ENCODE data around the gene MAP3K1. TPM values are rescaled to one million over a fixed set of nuclear protein-coding genes. Genes with fewer than 3 reads are reported as not detected.

Gene MAP3K1
- total RNA-seq, 2 donors from 2014 or later, result 31.7 to 40.6 TPM

GRCh38 chr5:56848206-56848605 lies 32.9 kb downstream of the MAP3K1 start:
- H3K4me1 ChIP-seq (replicated peaks), result peaks cover 7% of the 10 kb centered on the region
- no peak for DNase-seq (ENCODE audit: low spot score)
- no peaks in the 10 kb centered on the region for H3K27me3 ChIP-seq (replicated peaks; ENCODE audit: insufficient read depth)
- 45% methylated on average over 1 of the region's 1 CpG for WGBS
- no peaks in the 10 kb centered on the region for H3K36me3 ChIP-seq
- H3K27ac ChIP-seq, result no peak overlapping the region
- H3K4me3 ChIP-seq, result no peak overlapping the region
- intact Hi-C loops (cut with DNase I), result no loop called here
- H3K9me3 ChIP-seq, result no peaks in the 10 kb centered on the region
- TF ChIP-seq POLR2AphosphoS5 (IDR thresholded peaks at IDR 0.05) (no peak), POLR2A (IDR thresholded peaks at IDR 0.05) (no peak)
- TF ChIP-seq, protein P1, sequence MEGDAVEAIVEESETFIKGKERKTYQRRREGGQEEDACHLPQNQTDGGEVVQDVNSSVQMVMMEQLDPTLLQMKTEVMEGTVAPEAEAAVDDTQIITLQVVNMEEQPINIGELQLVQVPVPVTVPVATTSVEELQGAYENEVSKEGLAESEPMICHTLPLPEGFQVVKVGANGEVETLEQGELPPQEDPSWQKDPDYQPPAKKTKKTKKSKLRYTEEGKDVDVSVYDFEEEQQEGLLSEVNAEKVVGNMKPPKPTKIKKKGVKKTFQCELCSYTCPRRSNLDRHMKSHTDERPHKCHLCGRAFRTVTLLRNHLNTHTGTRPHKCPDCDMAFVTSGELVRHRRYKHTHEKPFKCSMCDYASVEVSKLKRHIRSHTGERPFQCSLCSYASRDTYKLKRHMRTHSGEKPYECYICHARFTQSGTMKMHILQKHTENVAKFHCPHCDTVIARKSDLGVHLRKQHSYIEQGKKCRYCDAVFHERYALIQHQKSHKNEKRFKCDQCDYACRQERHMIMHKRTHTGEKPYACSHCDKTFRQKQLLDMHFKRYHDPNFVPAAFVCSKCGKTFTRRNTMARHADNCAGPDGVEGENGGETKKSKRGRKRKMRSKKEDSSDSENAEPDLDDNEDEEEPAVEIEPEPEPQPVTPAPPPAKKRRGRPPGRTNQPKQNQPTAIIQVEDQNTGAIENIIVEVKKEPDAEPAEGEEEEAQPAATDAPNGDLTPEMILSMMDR (IDR thresholded peaks at IDR 0.05), result no peak

DNA sequence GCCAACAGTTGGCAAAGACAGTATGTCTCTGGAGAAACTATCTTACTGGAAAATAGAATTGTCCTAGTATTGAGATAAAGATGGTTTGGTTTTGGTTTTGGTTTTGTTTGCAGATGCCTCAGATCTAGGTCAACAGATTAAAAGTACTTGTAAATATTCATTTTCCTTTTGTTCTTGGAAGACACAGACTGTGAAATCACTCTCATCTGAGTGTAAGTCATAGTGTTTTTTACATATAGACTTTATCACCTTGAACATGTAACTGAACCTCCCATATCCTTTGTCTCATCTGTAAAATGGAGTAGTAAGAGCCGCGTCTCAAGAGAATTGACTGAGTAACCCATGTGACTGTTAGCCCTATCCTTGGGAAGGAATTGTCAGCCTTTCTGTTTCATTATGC lies 34.3 kb downstream of the MAP3K1 start:
- WGBS, result 59% methylated on average over 2 of the region's 2 CpGs
- Histone ChIP-seq H3K4me3 (no peak overlapping the region), H3K9me3 (no peaks in the 10 kb centered on the region), H3K4me1 (replicated peaks) (peaks cover 4% of the 10 kb centered on the region), H3K27ac (no peak overlapping the region), H3K36me3 (no peaks in the 10 kb centered on the region), H3K27me3 (replicated peaks; ENCODE audit: insufficient read depth) (no peaks in the 10 kb centered on the region)
- no peak for DNase-seq (ENCODE audit: low spot score)
- TF ChIP-seq POLR2A (IDR thresholded peaks at IDR 0.05) (no peak), POLR2AphosphoS5 (IDR thresholded peaks at IDR 0.05) (no peak)
- TF ChIP-seq, protein P1 (IDR thresholded peaks at IDR 0.05), result no peak
- intact Hi-C loops (cut with DNase I), result no loop called here

- Histone ChIP-seq H3K4me3 (no peak overlapping the region), H3K4me1 (replicated peaks) (no peaks in the 10 kb centered on the region), H3K36me3 (no peaks in the 10 kb centered on the region), H3K27ac (no peak overlapping the region), H3K27me3 (replicated peaks; ENCODE audit: insufficient read depth) (no peaks in the 10 kb centered on the region), H3K9me3 (no peaks in the 10 kb centered on the region)
- 58% methylated on average over 2 of the region's 2 CpGs for WGBS
- DNase-seq (ENCODE audit: low spot score), result no peak
- TF ChIP-seq, protein P1 (IDR thresholded peaks at IDR 0.05), result no peak
- no peak for TF ChIP-seq POLR2AphosphoS5 (IDR thresholded peaks at IDR 0.05)
- no peak for TF ChIP-seq POLR2A (IDR thresholded peaks at IDR 0.05)
- intact Hi-C loops (cut with DNase I), result no loop called here
Observed at GRCh38 chr5:56850423-56850822, 35.1 kb downstream of the MAP3K1 start.

DNA sequence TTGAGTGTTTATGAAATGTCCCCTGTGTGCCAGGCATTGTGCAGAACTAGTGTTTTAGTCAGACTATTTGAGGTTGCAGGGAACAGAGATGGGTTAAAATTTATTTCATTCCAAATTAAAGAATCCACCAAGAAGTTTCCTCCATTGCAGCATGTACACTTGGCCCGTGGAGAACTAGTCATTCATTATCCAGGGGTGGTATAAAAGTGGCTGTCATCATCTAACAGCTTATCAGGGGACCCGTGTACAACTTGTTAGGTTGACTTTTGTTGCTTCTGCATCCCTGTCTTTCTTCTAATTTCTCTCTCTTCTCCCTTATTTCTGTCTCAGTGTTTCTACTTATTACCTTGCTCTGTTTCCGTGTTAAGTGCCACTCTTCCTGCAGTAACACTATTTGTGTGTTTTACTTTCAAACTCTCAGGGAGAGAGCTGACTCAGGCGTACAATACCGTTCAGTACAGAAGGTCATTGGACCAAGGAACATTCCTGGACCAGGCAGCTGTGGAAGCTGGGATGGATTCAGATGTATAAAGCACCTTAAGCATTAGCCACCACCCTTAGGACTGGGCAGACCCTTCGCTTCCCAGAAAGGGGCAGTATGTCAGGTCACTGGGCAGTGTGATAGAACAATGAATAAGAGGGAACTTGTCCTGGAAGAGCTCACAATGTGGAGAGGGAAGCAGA lies 36.1 kb downstream of the MAP3K1 start:
- Histone ChIP-seq H3K27me3 (replicated peaks; ENCODE audit: insufficient read depth) (no peaks in the 10 kb centered on the region), H3K36me3 (no peaks in the 10 kb centered on the region), H3K4me3 (no peak overlapping the region), H3K27ac (no peak overlapping the region), H3K4me1 (replicated peaks) (no peaks in the 10 kb centered on the region), H3K9me3 (no peaks in the 10 kb centered on the region)
- DNase-seq (ENCODE audit: low spot score), result no peak
- intact Hi-C loops (cut with DNase I), result no loop called here
- TF ChIP-seq, protein P1 (IDR thresholded peaks at IDR 0.05), result no peak
- no peak for TF ChIP-seq POLR2AphosphoS5 (IDR thresholded peaks at IDR 0.05)
- TF ChIP-seq POLR2A (IDR thresholded peaks at IDR 0.05), result no peak
- 63% methylated on average over 6 of the region's 6 CpGs for WGBS

Measured in prostate gland (tissue), 2 donors.